Testis (tissue), 2 donors: ENCODE data around the gene BMPR1B.

ENCODE experiments used
- POLR2A ChIP-seq: fragments of 450-650 bp; IDR thresholded peaks from one replicate; pipeline ENCODE4 v1.6.1; 2017; ENCODE audit warnings: antibody characterized with exemption, mild to moderate bottlenecking, moderate library complexity
- TF ChIP-seq, protein P1 (sequence below), 3 experiments: fragments of 450-650 bp in 2 of 3; fragments of 200-600 bp in 1 of 3; sonication (generic) in 1 of 3; IDR thresholded peaks; one replicate each; pipeline ENCODE4 v1.5.1; 2016 to 2019; ENCODE audit warnings: antibody characterized with exemption in 3 of 3, mild to moderate bottlenecking in 2 of 3, moderate library complexity in 1 of 3

DNA sequence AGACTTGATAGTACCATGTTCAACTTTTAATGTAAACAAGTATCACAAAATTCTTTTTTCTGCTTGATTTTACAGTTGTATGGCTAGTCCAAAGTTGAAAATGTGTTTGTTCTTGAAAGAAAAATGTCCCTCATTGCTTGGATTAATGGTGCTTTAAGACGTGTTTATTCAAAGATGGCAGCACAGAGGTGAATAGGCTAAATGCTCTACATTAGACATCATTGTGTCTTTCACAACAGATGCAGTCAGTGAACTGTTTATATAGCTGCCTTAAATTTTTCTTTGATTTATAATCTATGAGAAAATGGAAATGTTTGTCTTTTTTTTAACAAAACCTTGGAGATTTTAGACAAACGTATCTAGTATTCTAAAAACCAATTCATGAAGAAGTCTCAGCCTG, 137.3 kb downstream of the BMPR1B start:
- TF ChIP-seq, protein P1, sequence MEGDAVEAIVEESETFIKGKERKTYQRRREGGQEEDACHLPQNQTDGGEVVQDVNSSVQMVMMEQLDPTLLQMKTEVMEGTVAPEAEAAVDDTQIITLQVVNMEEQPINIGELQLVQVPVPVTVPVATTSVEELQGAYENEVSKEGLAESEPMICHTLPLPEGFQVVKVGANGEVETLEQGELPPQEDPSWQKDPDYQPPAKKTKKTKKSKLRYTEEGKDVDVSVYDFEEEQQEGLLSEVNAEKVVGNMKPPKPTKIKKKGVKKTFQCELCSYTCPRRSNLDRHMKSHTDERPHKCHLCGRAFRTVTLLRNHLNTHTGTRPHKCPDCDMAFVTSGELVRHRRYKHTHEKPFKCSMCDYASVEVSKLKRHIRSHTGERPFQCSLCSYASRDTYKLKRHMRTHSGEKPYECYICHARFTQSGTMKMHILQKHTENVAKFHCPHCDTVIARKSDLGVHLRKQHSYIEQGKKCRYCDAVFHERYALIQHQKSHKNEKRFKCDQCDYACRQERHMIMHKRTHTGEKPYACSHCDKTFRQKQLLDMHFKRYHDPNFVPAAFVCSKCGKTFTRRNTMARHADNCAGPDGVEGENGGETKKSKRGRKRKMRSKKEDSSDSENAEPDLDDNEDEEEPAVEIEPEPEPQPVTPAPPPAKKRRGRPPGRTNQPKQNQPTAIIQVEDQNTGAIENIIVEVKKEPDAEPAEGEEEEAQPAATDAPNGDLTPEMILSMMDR (IDR thresholded peaks at IDR 0.05): no peak
- TF ChIP-seq POLR2A: no peak
